GM19240 (cell line): ENCODE results near the gene TERB2.
"Not testable (repeated sequence)": the region's sequence is repeated elsewhere in the genome, so short reads cannot be mapped to it uniquely, and the experiment has no call there.

ENCODE experiments used
- DNase-seq: peaks from one replicate; pipeline ENCODE4 v3.0.0; 2011; ENCODE audit warnings: low spot score; ENCODE audit not compliant: insufficient read length

Gene TERB2

DNA sequence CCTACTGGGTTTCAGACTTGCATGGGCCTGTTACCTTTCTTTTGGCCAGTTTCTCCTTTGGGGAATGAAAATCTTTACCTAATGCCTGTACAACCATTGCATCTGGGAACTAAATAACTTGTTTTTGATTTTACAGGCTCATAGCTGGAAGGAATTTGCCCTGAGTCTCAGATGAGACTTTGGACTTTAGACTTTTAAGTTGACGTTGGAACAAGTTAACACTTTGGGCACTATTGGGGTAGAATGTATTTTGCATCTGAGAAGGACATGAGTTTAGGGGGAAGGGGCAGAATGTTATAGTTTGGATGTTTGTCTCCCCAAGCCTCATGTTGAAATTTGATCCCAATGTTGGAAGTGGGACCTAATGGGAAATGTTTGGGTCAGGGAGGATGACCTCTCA is 44.7 kb downstream of the TERB2 start:
- DNase-seq: not testable (repeated sequence)

DNA sequence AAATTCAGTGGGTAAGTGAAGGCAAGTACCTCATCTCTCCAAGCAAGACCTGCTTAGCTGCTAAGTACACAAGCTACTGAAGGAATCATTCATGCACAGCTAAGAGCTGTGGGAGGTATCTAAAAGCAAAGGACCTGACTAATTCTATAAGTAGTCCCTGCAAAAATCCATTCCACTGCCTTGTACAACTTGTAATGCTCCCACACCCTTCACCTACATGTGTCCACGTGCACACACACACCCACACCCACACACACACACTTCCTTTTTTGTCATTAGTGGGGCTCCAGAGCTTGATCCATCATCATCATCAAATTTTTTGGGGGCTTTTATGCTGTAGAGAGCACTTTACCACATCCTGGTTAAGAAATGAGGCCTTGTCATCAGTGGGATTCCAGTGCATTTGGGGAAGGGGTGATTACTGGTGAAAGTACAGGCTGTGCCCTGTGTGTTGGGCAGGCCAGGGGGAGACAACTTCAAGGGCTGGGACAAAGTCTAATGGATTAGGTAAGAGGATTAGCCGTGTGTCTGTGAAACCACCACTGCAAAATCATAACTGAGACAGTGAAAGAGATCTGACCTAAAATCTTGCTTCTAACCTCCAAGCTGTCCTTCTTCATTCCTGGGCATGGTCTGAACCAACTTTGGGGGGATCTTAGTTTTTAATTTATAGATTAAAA is 47.4 kb downstream of the TERB2 start:
- not testable (repeated sequence) for DNase-seq

DNA sequence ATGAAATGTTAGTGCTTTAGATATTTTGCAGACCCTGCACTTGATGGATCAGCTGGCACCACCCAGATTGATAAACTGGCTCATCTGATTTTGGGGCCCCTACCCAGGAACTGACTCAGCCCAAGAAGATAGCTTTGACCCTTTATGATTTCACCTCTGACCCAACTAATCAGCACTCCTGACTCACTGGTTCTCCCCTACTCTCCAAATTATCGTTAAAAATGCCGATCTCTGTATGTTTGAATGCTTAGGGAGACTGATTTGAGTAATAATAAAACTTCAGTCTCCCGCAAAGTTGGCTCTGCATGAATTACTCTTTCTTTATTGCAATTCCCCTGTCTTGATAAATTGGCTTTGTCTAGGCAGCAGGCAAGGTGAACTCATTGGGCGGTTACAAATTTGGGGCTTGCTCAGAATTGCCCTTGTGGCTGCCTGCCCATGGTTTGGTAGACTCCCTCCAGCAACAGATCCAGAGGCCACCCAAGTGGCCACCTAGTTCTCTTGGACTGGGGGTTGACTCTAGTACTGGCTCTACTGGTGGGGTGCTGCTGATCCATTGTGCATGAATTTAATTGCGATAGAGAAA is 48.2 kb downstream of the TERB2 start:
- not testable (repeated sequence) for DNase-seq

DNA sequence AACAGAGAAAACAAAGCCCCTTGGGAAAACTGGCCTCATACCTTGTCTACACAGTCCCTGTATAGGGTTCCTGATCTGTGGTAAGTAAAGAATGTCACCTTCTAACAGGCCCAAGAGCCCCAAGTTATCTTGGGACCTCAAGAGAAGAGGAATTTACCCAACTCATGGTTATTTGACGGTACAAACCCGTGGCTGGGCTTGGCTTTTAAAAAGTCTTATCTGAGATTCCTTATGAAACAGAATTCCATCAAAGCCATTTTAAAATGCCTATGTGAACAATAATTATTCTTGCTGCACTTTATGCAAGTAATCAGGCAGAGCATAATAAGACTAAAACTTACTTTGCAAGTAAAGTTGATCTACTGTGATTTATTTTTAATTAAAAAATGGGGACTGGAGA is 52.6 kb downstream of the TERB2 start:
- no peak for DNase-seq

DNA sequence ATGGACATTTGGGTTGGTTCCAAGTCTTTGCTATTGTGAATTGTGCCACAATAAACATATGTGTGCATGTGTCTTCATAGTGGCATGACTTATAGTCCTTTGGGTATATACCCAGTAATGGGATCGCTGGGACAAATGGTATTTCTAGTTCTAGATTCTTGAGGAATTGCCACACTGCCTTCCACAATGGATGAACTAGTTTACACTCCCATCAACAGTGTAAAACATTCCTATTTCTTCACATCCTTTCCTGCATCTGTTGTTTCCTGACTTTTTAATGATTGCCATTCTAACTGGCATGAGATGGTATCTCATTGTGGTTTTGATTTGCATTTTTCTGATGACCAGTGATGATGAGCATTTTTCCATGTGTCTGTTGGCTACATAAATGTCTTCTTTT is 58.6 kb downstream of the TERB2 start:
- DNase-seq: not testable (repeated sequence)

DNA sequence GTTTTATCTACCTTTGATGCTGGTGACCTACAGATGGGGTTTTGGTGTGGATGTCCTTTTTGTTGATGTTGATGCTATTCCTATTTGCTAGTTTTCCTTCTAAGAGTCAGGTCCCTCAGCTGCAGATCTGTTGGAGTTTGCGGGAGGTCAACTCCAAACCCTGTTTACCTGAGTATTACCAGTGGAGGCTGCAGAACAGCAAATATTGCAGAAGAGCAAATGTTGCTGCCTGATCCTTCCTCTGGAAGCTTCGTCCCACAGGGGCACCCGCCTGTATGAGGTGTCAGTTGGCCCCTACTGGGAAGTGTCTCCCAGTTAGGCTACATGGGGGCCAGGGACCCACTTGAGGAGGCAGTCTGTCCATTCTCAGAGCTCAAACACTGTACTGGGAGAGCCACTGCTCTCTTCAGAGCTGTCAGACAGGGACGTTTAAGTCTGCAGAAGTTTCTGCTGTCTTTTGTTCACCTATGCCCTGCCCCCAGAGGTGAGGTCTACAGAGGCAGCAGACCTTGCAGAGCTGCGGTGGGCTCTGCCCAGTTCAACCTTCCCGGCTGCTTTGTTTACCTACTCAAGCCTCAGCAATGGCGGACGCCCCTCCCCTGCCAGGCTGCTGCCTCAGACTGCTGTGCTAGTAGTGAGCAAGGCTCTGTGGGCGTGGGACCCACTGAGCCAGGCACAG is 63.9 kb downstream of the TERB2 start:
- DNase-seq: not testable (repeated sequence)

DNA sequence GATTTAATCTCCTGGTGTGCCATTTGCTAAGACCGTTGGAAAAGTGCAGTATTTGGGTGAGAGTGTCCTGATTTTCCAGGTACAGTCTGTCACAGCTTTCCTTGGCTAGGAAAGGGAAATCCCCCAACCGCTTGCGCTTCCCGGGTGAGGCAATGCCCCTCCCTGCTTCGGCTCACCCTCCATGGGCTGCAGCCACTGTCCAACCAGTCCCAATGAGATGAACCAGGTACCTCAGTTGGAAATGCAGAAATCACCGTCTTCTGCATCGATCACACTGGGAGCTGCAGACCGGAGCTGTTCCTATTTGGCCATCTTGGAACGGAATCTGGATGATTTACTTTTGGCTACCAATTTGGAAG is 64.4 kb downstream of the TERB2 start:
- DNase-seq: not testable (repeated sequence)

DNA sequence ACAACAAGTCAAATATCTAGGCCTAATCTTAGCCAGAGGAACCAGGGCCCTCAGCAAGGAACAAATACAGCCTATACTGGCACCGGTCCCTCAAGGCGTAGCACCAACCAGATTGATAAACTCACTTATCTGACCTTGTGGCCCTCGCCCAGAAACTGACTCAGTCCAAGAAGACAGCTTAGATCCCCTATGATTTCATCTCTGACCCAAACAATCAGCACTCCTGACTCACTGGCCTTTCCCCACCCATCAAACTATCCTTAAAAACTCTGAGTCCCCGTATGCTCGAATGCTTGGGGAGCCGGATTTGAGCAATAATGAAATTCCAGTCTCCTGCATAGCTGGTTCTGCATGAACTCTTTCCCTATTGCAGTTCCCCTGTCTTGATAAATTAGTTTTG is 64.9 kb downstream of the TERB2 start:
- DNase-seq: no peak

DNA sequence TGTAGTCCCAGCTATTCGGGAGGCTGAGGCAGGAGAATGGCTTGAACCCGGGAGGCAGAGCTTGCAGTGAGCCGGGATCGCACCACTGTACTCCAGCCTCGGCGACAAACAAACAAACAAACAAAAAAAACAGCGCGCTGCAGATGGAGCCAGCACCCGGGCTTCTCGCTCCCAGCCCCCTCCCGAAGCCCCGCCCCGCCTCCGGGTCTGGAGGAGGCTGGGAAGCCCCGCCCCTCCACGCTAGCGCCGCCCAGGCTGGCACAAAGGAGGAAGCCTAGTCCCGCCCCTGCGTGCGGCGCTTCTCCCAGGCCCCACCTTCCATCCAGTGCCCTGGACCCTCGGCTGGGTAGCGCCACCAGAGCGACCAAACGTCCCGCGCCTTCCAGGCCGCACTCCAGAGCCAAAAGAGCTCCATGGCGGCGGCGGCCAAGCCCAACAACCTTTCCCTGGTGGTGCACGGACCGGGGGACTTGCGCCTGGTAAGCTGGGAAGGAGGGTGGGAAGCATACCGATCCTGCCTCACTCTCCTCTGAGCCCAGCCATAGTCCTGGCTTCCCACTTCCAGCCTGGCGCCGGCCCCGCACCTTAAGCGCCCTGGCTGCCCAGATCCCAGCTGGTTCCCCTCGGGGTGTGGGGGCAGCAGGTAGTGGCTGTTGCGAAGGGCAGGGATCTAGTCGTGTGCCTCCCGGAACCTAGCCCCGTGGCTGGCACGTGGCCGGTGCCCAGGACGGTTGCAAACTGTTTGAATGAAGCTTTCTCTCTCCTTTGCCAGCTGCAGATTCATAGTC is 66.6 kb downstream of the TERB2 start, which contains the start of gene SORD:
Gene SORD (plus strand): TSS at position 325 of the 788 bp plus-strand sequence. CDS start 89 bp downstream, at position 414.
- DNase-seq: peak; percentile 76

DNA sequence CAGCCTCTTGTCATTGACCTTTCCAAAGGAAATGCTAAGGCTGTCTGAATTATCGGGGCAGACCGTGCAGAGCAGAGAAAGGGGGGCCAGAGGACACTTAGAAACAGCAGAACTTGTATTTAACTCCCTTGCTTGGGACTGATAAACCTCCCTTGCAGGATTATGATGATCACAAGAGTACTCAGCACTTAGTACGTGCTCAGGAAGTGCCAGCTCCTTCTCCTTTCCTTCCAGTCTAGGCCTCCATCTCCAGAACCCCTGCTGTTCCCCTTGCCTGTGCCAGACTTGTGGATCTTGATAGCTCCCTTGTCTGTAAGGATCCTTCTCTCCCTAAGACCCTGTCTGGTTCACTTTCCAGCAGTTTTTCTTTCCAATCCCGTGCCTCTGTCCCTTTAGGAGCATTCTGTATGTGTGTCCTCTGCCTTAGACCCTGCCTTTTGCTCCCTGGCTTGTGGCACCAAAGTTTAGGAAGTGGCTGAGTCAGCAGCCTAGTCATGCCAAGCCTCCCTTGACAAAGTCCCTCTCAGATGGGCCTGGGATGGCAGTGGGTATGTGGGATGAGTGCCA is 67.3 kb downstream of the TERB2 start:
- DNase-seq: no peak

DNA sequence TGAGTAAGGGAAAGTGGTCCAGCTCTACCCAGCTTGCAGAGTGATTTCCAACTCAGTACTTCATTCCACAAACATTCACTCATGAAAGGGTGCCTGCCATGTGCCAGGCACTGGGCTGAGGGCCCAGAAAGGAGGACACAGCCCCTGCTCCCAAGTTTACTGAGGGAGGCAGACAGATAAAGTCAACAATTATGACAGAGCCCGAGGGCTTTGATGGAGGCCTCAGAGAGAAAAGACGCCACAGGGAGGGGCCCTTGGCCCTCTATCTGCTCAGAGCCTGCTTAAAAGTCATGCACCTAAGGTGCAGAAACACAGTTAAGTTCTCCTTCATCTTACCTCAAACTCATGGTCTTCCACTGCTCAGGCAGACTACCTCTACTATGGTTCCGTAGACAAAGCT is 68.2 kb downstream of the TERB2 start:
- not testable (repeated sequence) for DNase-seq

DNA sequence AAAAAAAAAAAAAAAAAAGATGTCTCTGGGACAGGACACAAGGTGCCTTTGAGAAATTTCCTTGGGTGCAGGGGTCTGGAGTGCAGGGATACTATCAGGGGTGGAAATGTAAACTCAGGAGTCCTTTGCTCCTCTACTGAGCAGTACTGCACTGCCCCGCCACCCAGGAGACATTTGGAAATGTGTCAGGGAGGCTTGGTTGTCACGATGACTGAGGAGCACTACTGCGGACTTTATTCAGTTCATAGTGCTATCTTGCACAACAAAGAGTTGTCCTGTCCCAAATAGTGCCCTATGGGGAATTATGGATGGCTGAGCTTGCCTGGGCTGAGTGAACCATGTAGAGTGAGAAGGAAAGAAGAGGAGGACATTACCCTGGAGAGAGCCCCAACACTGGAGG is 69.1 kb downstream of the TERB2 start:
- not testable (repeated sequence) for DNase-seq

DNA sequence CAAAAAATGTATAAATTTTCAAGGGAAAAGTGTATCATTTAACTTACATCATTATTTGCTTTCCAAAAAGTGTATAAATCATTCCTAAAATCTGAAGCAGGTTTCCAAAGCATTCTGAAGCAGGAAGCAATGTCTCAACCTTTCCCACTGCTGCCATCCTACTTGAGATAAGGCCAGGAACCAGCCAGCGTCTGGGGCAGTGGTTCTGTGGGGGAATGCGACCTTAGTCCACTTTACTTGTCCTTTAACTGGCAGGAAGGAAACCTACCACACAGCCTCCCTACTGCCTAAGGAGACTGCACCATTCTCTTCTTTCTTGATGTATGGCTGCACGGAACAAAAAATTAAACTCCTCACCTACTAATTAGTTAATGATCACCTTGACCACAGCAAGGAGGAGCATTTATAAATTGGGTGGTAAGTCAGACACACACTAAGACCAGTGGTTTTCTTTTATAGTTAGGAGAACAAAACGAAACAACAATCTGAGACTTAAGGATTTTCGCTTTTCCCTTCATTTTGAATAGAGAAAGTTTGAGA is 70.2 kb downstream of the TERB2 start:
- no peak for DNase-seq

DNA sequence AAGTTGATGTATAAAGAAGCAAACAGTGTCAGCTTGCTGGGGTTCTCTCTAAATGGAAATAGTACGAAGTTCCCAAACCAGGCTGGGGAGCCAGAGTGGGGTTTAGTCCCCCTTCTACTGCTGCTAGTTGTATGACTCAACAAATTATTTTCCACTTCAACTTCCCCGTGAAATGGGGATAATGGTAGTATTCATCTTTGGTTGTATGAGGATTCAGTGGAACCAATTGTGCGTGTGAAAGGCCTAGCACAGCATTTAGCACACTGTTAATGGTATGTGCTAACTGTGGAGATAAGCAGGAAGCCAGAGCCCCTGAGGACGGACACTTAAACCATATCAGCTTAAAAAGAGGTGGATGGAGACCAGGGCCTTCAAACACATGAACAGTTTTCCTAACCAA is 70.7 kb downstream of the TERB2 start:
- no peak for DNase-seq
